SK-N-SH treated with all-trans-retinoic acid at 6 μM for 48 hours (cell line): Measurements from ENCODE around the gene CDK11A.
"Not testable (repeated sequence)": the region's sequence is repeated elsewhere in the genome, so short reads cannot be mapped to it uniquely, and the experiment has no call there.

ENCODE experiments used
- ATAC-seq: fragments of 200-7000 bp; cut with Tn5 transposase; 3 replicates; pipeline ENCODE4 v1.9.1; 2020; ENCODE audit warnings: mild to moderate bottlenecking, moderate library complexity
- ARNTL ChIP-seq: fragments of 450-650 bp; formaldehyde crosslinking; IDR thresholded peaks from 2 replicates; pipeline ENCODE4 v1.5.0; 2020; ENCODE audit warnings: low read depth, mild to moderate bottlenecking, moderate library complexity, borderline replicate concordance
- BACH2 ChIP-seq: fragments of 250-450 bp; sonication (Bioruptor Pico); IDR thresholded peaks from 2 replicates; pipeline ENCODE4 v1.9.0; 2021; ENCODE audit warnings: mild to moderate bottlenecking, borderline replicate concordance
- CSDC2 ChIP-seq: fragments of 250-450 bp; sonication (Bioruptor Pico); IDR thresholded peaks from 2 replicates; pipeline ENCODE4 v1.5.0; 2020; ENCODE audit warnings: mild to moderate bottlenecking, moderate library complexity
- GLIS3 ChIP-seq: fragments of 250-450 bp; sonication (Bioruptor Pico); IDR thresholded peaks from 2 replicates; pipeline ENCODE4 v1.5.0; 2020; ENCODE audit warnings: mild to moderate bottlenecking, moderate library complexity
- ISL1 ChIP-seq: fragments of 250-450 bp; sonication (Bioruptor Pico); IDR thresholded peaks from 2 replicates; pipeline ENCODE4 v2.1.2; 2022; ENCODE audit warnings: mild to moderate bottlenecking, moderate library complexity
- OSR1 ChIP-seq: fragments of 250-450 bp; sonication (Bioruptor Pico); IDR thresholded peaks from 2 replicates; pipeline ENCODE4 v1.8.0; 2022; ENCODE audit warnings: moderate library complexity, mild to moderate bottlenecking, inconsistent platforms
- PPARA ChIP-seq: fragments of 250-450 bp; sonication (Bioruptor Pico); IDR thresholded peaks from 2 replicates; pipeline ENCODE4 v1.5.0; 2020; ENCODE audit warnings: mild to moderate bottlenecking, borderline replicate concordance
- RARB ChIP-seq: fragments of 250-450 bp; sonication (Bioruptor Pico); IDR thresholded peaks from 2 replicates; pipeline ENCODE4 v1.8.0; 2021; ENCODE audit warnings: mild to moderate bottlenecking, moderate library complexity
- SNAI2 ChIP-seq: fragments of 250-450 bp; sonication (Bioruptor Pico); IDR thresholded peaks from 2 replicates; pipeline ENCODE4 v1.5.0; 2020; ENCODE audit warnings: mild to moderate bottlenecking, moderate library complexity
- TCF4 ChIP-seq: fragments of 250-450 bp; sonication (Bioruptor Pico); IDR thresholded peaks from 2 replicates; pipeline ENCODE4 v1.8.0; 2021; ENCODE audit warnings: mild to moderate bottlenecking, moderate library complexity, borderline replicate concordance
- ZC3H10 ChIP-seq: fragments of 250-450 bp; sonication (Bioruptor Pico); IDR thresholded peaks from 2 replicates; pipeline ENCODE4 v1.5.1; 2021; ENCODE audit warnings: mild to moderate bottlenecking, moderate library complexity
- ZFP3 ChIP-seq: fragments of 250-450 bp; sonication (Bioruptor Pico); IDR thresholded peaks from 2 replicates; pipeline ENCODE4 v1.5.0; 2020; ENCODE audit warnings: mild to moderate bottlenecking, moderate library complexity
- ZNF565 ChIP-seq: fragments of 450-650 bp; formaldehyde crosslinking; conservative IDR thresholded peaks from 2 replicates; pipeline ENCODE4 v1.5.0; 2020; ENCODE audit warnings: low read depth, mild to moderate bottlenecking, moderate library complexity
- ZNF8 ChIP-seq: fragments of 450-650 bp; formaldehyde crosslinking; IDR thresholded peaks from 2 replicates; pipeline ENCODE4 v1.5.0; 2020; ENCODE audit warnings: mild to moderate bottlenecking, moderate library complexity
- TF ChIP-seq, protein P1 (sequence below): fragments of 250-450 bp; sonication (Bioruptor Pico); IDR thresholded peaks from 2 replicates; pipeline ENCODE4 v1.5.1; 2021; ENCODE audit warnings: mild to moderate bottlenecking, moderate library complexity
- TF ChIP-seq, protein P2 (sequence below): fragments of 250-450 bp; sonication (Bioruptor Pico); IDR thresholded peaks from 2 replicates; pipeline ENCODE4 v1.5.1; 2020; ENCODE audit warnings: low read depth, mild to moderate bottlenecking, moderate library complexity
- TF ChIP-seq, protein P3 (sequence below): fragments of 250-450 bp; sonication (Bioruptor Pico); IDR thresholded peaks from 2 replicates; pipeline ENCODE4 v1.8.0; 2021; ENCODE audit warnings: low read depth, mild to moderate bottlenecking, moderate library complexity, borderline replicate concordance
- TF ChIP-seq, protein P4 (sequence below): fragments of 250-450 bp; sonication (Bioruptor Pico); IDR thresholded peaks from 2 replicates; pipeline ENCODE4 v1.5.0; 2020; ENCODE audit warnings: mild to moderate bottlenecking, moderate library complexity
- TF ChIP-seq, protein P5 (sequence below): fragments of 250-450 bp; sonication (Bioruptor Pico); IDR thresholded peaks from 2 replicates; pipeline ENCODE4 v1.8.0; 2020; ENCODE audit warnings: mild to moderate bottlenecking, moderate library complexity, borderline replicate concordance

Gene CDK11A

DNA sequence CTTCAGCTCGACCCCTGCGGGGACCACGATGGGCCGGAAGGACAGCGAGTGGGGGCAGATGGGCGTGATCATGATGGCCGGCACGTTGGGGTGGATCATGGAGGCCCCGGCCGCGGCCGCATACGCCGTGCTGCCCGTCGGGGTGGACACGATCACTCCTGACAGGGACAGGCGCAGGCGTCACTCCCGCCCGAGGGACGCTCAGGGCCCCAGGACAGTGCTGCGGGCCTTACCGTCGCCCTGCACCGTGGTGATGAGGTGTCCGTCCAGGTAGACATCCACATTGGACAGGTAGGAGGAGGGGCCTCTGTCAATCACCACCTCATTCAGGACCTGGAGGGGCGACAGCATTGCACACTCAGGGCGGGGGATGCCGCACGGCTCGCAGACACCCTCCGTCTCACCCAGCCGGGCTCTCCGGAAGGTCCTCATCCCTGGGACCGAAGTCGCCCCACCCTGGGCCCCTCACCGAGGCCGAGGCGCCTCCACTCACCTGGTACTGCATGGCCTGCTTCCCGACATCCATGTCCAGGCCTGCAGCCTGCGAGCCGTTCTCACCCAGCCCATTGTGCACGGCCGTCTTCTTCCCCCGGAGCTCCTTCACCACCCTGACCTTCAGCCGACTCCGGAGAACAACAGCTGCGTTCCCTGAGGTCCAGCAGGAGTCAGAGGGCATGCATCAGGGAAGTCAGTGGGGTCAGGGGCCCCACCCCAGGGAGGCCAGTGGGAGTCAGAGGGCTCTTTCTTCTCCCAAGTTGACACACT lies 30.1 kb upstream of the CDK11A start:
- no peak for ATAC-seq
- TF ChIP-seq TCF4 (CRISPR knock-in tag) (no peak), ZNF565 (no peak), PPARA (no peak), ZFP3 (CRISPR knock-in tag) (no peak), GLIS3 (CRISPR knock-in tag) (no peak)

DNA sequence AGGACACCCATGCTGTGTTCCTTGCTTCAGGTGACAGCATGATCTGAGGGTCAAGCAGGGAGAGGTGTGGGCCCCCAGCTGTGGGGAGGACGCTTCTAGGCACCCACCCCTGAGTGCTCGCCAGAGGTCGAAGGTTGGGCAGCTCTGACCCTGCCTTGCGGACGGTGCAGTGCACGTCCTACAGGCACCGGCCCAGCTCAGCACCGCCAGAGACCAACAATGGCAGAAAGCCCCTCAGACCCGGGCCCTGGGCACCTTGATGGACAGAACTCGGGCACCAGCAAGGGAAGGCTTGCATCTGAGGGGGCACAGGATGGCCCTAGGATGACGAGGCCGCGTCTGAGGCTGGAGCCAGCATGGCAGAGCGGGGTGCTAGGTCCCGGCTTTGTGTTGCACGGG lies 29.4 kb upstream of the CDK11A start:
- ATAC-seq: no peak
- TF ChIP-seq GLIS3 (CRISPR knock-in tag) (no peak), ARNTL (CRISPR knock-in tag) (no peak), ZC3H10 (CRISPR knock-in tag) (no peak), ISL1 (CRISPR knock-in tag) (no peak), RARB (CRISPR knock-in tag) (no peak), BACH2 (no peak)
- TF ChIP-seq, protein P1, sequence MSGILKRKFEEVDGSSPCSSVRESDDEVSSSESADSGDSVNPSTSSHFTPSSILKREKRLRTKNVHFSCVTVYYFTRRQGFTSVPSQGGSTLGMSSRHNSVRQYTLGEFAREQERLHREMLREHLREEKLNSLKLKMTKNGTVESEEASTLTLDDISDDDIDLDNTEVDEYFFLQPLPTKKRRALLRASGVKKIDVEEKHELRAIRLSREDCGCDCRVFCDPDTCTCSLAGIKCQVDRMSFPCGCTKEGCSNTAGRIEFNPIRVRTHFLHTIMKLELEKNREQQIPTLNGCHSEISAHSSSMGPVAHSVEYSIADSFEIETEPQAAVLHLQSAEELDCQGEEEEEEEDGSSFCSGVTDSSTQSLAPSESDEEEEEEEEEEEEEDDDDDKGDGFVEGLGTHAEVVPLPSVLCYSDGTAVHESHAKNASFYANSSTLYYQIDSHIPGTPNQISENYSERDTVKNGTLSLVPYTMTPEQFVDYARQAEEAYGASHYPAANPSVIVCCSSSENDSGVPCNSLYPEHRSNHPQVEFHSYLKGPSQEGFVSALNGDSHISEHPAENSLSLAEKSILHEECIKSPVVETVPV (CRISPR knock-in tag): no peak
- TF ChIP-seq, protein P2, sequence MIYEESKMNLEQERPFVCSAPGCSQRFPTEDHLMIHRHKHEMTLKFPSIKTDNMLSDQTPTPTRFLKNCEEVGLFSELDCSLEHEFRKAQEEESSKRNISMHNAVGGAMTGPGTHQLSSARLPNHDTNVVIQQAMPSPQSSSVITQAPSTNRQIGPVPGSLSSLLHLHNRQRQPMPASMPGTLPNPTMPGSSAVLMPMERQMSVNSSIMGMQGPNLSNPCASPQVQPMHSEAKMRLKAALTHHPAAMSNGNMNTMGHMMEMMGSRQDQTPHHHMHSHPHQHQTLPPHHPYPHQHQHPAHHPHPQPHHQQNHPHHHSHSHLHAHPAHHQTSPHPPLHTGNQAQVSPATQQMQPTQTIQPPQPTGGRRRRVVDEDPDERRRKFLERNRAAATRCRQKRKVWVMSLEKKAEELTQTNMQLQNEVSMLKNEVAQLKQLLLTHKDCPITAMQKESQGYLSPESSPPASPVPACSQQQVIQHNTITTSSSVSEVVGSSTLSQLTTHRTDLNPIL: no peak

DNA sequence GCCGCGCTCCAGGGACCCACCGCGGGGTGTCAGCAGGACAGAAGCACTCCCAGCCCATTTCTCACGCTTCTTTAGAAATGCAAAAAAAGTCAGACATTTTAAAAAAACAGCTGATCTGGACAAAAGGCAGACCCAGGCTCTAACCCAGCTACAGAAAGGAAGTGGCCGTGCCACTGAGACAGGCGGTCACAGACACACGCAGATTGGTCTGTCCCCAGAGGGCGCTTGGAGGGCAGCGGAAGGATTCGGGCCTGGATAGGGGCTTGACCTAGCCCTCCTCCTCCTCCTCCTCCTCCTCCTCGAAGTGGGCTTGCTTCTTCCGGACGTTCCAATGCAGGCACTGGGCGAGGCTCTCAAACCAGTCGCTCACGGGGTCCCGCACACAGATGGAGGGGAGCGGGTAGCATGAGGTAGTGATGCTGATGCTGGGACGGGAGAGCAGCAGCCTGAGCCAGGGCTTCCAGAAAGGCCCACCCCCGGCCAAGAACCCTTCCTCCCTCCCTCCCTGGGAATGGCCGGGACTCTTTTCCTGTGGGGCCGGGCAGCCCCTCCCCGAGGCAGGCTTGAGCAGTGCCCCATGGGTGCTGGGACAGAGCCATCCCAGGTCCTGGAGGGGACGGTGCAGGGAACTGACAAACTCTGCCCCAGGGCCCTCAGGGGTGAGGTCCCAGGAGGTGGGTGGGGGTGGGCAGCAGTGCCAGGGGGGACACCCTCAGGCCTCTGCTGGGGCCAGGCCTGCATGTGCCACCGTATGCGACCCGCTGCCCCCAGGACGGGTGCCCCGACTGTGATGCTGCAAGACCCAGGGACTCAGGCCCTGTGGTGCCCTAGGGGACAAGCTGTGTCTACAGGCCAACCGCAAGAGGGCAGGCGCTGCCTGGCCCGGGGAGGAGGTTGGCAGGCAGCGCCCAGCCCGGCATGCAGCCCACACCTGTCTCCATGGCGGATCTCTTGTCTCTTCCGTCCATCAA lies 28.8 kb upstream of the CDK11A start:
- TF ChIP-seq, protein P3, sequence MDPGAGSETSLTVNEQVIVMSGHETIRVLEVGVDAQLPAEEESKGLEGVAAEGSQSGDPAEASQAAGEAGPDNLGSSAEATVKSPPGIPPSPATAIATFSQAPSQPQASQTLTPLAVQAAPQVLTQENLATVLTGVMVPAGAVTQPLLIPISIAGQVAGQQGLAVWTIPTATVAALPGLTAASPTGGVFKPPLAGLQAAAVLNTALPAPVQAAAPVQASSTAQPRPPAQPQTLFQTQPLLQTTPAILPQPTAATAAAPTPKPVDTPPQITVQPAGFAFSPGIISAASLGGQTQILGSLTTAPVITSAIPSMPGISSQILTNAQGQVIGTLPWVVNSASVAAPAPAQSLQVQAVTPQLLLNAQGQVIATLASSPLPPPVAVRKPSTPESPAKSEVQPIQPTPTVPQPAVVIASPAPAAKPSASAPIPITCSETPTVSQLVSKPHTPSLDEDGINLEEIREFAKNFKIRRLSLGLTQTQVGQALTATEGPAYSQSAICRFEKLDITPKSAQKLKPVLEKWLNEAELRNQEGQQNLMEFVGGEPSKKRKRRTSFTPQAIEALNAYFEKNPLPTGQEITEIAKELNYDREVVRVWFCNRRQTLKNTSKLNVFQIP (CRISPR knock-in tag): no peak
- no peak for TF ChIP-seq OSR1
- TF ChIP-seq, protein P2: no peak
- no peak for TF ChIP-seq ZC3H10 (CRISPR knock-in tag)
- no peak for TF ChIP-seq ZNF565
- TF ChIP-seq CSDC2 (CRISPR knock-in tag): no peak
- TF ChIP-seq SNAI2 (CRISPR knock-in tag): no peak
- no peak for TF ChIP-seq ZNF8 (CRISPR knock-in tag)
- TF ChIP-seq BACH2: no peak
- TF ChIP-seq, protein P1 (CRISPR knock-in tag): no peak
- ATAC-seq: no peak

DNA sequence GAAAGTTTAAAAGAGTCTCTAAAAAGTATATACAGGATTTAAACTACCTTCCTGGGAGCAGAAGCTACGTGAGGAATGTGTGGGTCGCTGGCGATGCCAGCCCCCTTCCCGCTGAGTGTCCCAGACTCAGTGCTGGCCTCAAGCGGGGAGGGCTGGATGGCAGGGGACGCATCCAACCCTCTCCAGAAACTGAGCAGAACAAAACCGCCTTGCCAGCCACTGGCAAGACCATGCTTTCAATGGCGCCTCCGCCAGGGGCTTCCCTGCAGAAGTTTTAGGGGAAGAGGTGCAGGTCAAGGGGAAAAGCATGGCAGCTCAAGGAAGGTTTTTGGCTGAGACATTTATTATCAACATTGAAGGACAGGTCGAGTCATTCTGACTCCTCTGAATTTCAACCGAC lies 28.0 kb upstream of the CDK11A start:
- ATAC-seq: no peak
- TF ChIP-seq, protein P4, sequence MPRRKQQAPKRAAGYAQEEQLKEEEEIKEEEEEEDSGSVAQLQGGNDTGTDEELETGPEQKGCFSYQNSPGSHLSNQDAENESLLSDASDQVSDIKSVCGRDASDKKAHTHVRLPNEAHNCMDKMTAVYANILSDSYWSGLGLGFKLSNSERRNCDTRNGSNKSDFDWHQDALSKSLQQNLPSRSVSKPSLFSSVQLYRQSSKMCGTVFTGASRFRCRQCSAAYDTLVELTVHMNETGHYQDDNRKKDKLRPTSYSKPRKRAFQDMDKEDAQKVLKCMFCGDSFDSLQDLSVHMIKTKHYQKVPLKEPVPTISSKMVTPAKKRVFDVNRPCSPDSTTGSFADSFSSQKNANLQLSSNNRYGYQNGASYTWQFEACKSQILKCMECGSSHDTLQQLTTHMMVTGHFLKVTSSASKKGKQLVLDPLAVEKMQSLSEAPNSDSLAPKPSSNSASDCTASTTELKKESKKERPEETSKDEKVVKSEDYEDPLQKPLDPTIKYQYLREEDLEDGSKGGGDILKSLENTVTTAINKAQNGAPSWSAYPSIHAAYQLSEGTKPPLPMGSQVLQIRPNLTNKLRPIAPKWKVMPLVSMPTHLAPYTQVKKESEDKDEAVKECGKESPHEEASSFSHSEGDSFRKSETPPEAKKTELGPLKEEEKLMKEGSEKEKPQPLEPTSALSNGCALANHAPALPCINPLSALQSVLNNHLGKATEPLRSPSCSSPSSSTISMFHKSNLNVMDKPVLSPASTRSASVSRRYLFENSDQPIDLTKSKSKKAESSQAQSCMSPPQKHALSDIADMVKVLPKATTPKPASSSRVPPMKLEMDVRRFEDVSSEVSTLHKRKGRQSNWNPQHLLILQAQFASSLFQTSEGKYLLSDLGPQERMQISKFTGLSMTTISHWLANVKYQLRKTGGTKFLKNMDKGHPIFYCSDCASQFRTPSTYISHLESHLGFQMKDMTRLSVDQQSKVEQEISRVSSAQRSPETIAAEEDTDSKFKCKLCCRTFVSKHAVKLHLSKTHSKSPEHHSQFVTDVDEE (CRISPR knock-in tag): no peak
- TF ChIP-seq, protein P5, sequence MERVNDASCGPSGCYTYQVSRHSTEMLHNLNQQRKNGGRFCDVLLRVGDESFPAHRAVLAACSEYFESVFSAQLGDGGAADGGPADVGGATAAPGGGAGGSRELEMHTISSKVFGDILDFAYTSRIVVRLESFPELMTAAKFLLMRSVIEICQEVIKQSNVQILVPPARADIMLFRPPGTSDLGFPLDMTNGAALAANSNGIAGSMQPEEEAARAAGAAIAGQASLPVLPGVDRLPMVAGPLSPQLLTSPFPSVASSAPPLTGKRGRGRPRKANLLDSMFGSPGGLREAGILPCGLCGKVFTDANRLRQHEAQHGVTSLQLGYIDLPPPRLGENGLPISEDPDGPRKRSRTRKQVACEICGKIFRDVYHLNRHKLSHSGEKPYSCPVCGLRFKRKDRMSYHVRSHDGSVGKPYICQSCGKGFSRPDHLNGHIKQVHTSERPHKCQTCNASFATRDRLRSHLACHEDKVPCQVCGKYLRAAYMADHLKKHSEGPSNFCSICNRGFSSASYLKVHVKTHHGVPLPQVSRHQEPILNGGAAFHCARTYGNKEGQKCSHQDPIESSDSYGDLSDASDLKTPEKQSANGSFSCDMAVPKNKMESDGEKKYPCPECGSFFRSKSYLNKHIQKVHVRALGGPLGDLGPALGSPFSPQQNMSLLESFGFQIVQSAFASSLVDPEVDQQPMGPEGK: no peak
- no peak for TF ChIP-seq CSDC2 (CRISPR knock-in tag)
- TF ChIP-seq, protein P2: no peak
- TF ChIP-seq TCF4 (CRISPR knock-in tag): no peak
- TF ChIP-seq RARB (CRISPR knock-in tag): no peak

DNA sequence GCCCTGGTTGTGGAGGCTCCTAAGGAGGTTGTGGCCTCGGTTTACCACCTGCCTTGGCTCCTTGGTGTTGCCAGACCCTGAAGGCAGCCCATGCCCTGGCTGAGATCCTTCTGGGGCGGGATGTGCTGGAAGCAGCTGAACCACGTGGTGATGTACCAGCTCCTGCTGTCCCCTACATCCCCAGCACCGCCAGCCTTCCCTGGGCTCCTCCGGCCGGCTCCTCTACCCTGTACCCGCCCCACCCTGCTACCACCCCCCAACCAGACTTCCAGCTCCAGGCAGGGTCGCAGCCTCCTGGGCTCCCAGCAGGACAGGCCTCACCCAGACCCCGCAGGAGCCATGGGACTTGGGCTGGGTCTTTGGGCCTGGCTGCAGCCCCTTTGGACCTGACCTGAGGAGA lies 25.8 kb upstream of the CDK11A start:
- not testable (repeated sequence) for ATAC-seq
